GM12878 (cell line): ENCODE measurements around the gene DDX42. TPM values are rescaled to one million over a fixed set of nuclear protein-coding genes. Genes with fewer than 3 reads are reported as not detected.
A peak's percentile ranks its signal among the peaks of the same experiment; 100 is the strongest.

Experiments used
- ATAC-seq: fragments of 200-7000 bp; cut with Tn5 transposase; 3 replicates; pipeline ENCODE4 v1.9.1; 2020; ENCODE audit warnings: mild to moderate bottlenecking, moderate library complexity
- BruUV-seq: library from RNA; stranded (reverse); fragments of 400-500 nt; replicated peaks from 2 replicates; lab custom pipeline; 2021; lab: Mats Ljungman, UMichigan
- CTCF ChIA-PET: fragments of 300-600 bp; sonication (Branson Sonifier 250); formaldehyde crosslinking; extraction: SDS; loops from one replicate; lab custom pipeline; 2021; ENCODE audit warnings: inconsistent platforms; lab: Yijun Ruan, JAX
- POLR2A ChIA-PET: fragments of 350-600 bp; formaldehyde crosslinking; extraction: SDS; loops from one replicate; lab custom pipeline; 2021; ENCODE audit warnings: inconsistent platforms; lab: Charles Lee
- RAD21 ChIA-PET: fragments of 300-600 bp; sonication (Branson Sonifier 250); formaldehyde crosslinking; loops from one replicate; lab custom pipeline; 2023; ENCODE audit warnings: antibody characterized with exemption; ENCODE audit not compliant: unreplicated experiment; lab: Charles Lee
- SMC1A ChIA-PET: fragments of 300-600 bp; sonication (Branson Sonifier 250); formaldehyde crosslinking; loops from one replicate; lab custom pipeline; 2023; ENCODE audit not compliant: unreplicated experiment, uncharacterized antibody; lab: Charles Lee
- DNase-seq: peaks from one replicate; pipeline ENCODE4 v3.0.0-alpha.2; 2011; ENCODE audit warnings: low read depth, low spot score
- FAIRE-seq: peaks from 3 replicates; lab custom pipeline; 2011; peaks lifted over from hg19 to GRCh38; lab: Jason Lieb, UNC
- H2AFZ ChIP-seq: 2 replicates; pipeline ENCODE4 v1.6.0; 2011; ENCODE audit warnings: low read depth, low read length, control low read depth; ENCODE audit not compliant: control insufficient read depth
- H3K27ac ChIP-seq: 2 replicates; pipeline ENCODE4 v1.5.1; 2011; ENCODE audit warnings: control low read depth; ENCODE audit not compliant: control insufficient read depth, insufficient read depth
- H3K27me3 ChIP-seq, 2 experiments: replicated peaks in 1 of 2; 2 replicates each; pipeline versions ENCODE4 v1.6.0 to v1.6.1; 2011; ENCODE audit warnings: low read length in 1 of 2; ENCODE audit not compliant: control insufficient read depth in 2 of 2, insufficient read depth in 2 of 2
- H3K36me3 ChIP-seq, 2 experiments: 2 replicates each; pipeline ENCODE4 v1.5.1; 2011; ENCODE audit warnings: low read length in 1 of 2; ENCODE audit not compliant: control insufficient read depth in 2 of 2, insufficient read depth in 2 of 2
- H3K4me1 ChIP-seq: 2 replicates; pipeline ENCODE4 v1.6.1; 2011; ENCODE audit warnings: mild to moderate bottlenecking, low read length, moderate library complexity, mixed read lengths; ENCODE audit not compliant: control insufficient read depth, insufficient read depth
- H3K4me2 ChIP-seq: 2 replicates; pipeline ENCODE4 v1.6.0; 2011; ENCODE audit warnings: control low read depth; ENCODE audit not compliant: control insufficient read depth, insufficient read depth
- H3K4me3 ChIP-seq: fragments of 200-600 bp; sonication (generic); 2 replicates; pipeline ENCODE4 v1.5.1; 2016
- H3K79me2 ChIP-seq: 2 replicates; pipeline ENCODE4 v1.6.0; 2011; ENCODE audit warnings: low read length; ENCODE audit not compliant: control insufficient read depth, insufficient read depth
- H3K9ac ChIP-seq: 2 replicates; pipeline ENCODE4 v1.8.0; 2011; ENCODE audit warnings: low read length, control low read depth, mixed read lengths; ENCODE audit not compliant: control insufficient read depth, insufficient read depth
- H3K9me3 ChIP-seq: replicated peaks from 3 replicates; pipeline ENCODE4 v1.5.1; 2011; ENCODE audit warnings: mild to moderate bottlenecking, low read length; ENCODE audit not compliant: control insufficient read depth, insufficient read depth
- H4K20me1 ChIP-seq: 2 replicates; pipeline ENCODE4 v1.6.0; 2011; ENCODE audit not compliant: control insufficient read depth, insufficient read depth
- POU2F2 ChIP-seq: IDR thresholded peaks from 3 replicates; pipeline ENCODE4 v1.6.1; 2011; ENCODE audit warnings: low read depth, mild to moderate bottlenecking, low read length, borderline replicate concordance
- RELB ChIP-seq: fragments of 450-650 bp; IDR thresholded peaks from 2 replicates; pipeline ENCODE4 v1.6.1; 2017; ENCODE audit warnings: low read depth, mild to moderate bottlenecking, moderate library complexity
- WGBS: methylation state at CpG from one replicate; pipeline ENCODE4 v1.1.6; 2016; ENCODE audit warnings: low lambda C conversion rate; ENCODE audit not compliant: insufficient replicate concordance, insufficient coverage; ENCODE audit errors: missing lambda C conversion rate; 5-methylcytosine and 5-hydroxymethylcytosine counted together
- in situ Hi-C: fragments of 300-500 bp; cut with MboI; formaldehyde crosslinking; loops from 9 replicates; pipeline ENCODE4 v1.14.3; 2018; ENCODE audit warnings: mixed read lengths
- intact Hi-C: fragments of 100-400 bp; cut with micrococcal nuclease; formaldehyde crosslinking; loops from one replicate; pipeline ENCODE4 v1.14.2; 2022; ENCODE audit not compliant: unreplicated experiment
- polyA plus RNA-seq, 11 experiments: library from polyadenylated mRNA; depleted of rRNA in 4 of 11; unstranded in 6 of 11; stranded (reverse) in 5 of 11; fragments of >200 nt; fragmentation: Nextera tagmentation in 4 of 11; fragmentation: Illumina TruSeq in 1 of 11; extraction: Ambion mirVana in 4 of 11; extraction: Trizol in 1 of 11; gene quantifications; 1 replicate in 1 of 11; 2 replicates in 10 of 11; pipeline versions ENCODE4 v1.2.1 to v1.2.3, GENCODE V29; 2011 to 2016; ENCODE audit warnings: inconsistent platforms in 2 of 11, missing spikeins in 2 of 11, low read depth in 1 of 11
- total RNA-seq, 4 experiments: library from RNA; depleted of rRNA in 3 of 4; stranded (reverse); fragments of >200 nt in 3 of 4; fragmentation: Illumina TruSeq in 1 of 4; extraction: Trizol in 1 of 4; gene quantifications; 2 replicates each; pipeline versions ENCODE4 v1.2.1 to v1.2.3, GENCODE V29; 2013 to 2021

The DDX42 gene
- total and polyA plus RNA-seq, 10 of the 15 experiments (the other 5 are each of a cell fraction or from before 2014, with no cell fraction given): 14.6 to 147 (median 65.3) TPM

GRCh38 chr17:63740464-63741142 lies 33.4 kb upstream of the DDX42 start:
- Histone ChIP-seq H3K4me1 (peaks cover 11% of the 10 kb centered on the region), H3K27ac (peak overlapping the region; percentile 97), H3K9ac (peak overlapping the region; percentile 97), H3K27me3 (no peaks in the 10 kb centered on the region), H2AFZ (peak overlapping the region; percentile 80), H3K9me3 (no peaks in the 10 kb centered on the region), H4K20me1 (no peaks in the 10 kb centered on the region), H3K4me3 (peak overlapping the region; percentile 96), H3K36me3 (peaks cover under 1 to 2% of the 10 kb centered on the region in 2 experiments; a peak in 2 of 4 replicates), H3K4me2 (peak overlapping the region; percentile 84), H3K79me2 (peaks cover 21% of the 10 kb centered on the region)
- intact Hi-C loops (loop anchor here (1.0 to 2.0 kb wide), 3 partner anchors 33 to 102 kb away; partner anchors contain the start of genes CCDC47 and SMARCD2), in situ Hi-C loops (no loop called here)
- no peak; the same call in 2 of the 3 replicates for ATAC-seq
- TF ChIP-seq POU2F2: no peak
- 0 out of 2 replicates have a peak, but pooled peaks have one; percentile 11 for TF ChIP-seq RELB
- peak; percentile 52 for FAIRE-seq
- no peak for DNase-seq
- WGBS: 31% methylated on average over 12 of the region's 12 CpGs
- CTCF ChIA-PET: interaction anchor here (0.7 to 2.0 kb wide), 3 partner anchors 30 to 43 kb away, joined by 3 to 11 read pairs (median 3); no protein-coding TSS in a partner anchor
- SMC1A ChIA-PET: interaction anchor here (1.0 to 1.8 kb wide), 7 partner anchors 8 to 43 kb away, joined by 3 to 6 read pairs (median 4); no protein-coding TSS in a partner anchor
- RAD21 ChIA-PET: interaction anchor here (0.6 to 1.6 kb wide), 8 partner anchors 33 to 139 kb away, joined by 3 to 6 read pairs (median 3); partner anchors contain the start of genes CCDC47, DDX42 and TACO1
- BruUV-seq: TSS peak; percentile 76
- POLR2A ChIA-PET: interaction anchor here (0.6 to 3.2 kb wide), 15 partner anchors 13 to 190 kb away, joined by 3 to 49 read pairs (median 4); partner anchors contain the start of genes CCDC47, DDX42 and LIMD2
